Measurements from ENCODE around the gene PAWR. TPM values are rescaled to one million over a fixed set of nuclear protein-coding genes. Genes with fewer than 3 reads are reported as not detected.

The PAWR gene
- total and polyA plus RNA-seq, 2 of the 13 experiments (the other 11 are each of a cell fraction or from before 2014, with no cell fraction given), result 29.1 to 36.1 TPM

DNA sequence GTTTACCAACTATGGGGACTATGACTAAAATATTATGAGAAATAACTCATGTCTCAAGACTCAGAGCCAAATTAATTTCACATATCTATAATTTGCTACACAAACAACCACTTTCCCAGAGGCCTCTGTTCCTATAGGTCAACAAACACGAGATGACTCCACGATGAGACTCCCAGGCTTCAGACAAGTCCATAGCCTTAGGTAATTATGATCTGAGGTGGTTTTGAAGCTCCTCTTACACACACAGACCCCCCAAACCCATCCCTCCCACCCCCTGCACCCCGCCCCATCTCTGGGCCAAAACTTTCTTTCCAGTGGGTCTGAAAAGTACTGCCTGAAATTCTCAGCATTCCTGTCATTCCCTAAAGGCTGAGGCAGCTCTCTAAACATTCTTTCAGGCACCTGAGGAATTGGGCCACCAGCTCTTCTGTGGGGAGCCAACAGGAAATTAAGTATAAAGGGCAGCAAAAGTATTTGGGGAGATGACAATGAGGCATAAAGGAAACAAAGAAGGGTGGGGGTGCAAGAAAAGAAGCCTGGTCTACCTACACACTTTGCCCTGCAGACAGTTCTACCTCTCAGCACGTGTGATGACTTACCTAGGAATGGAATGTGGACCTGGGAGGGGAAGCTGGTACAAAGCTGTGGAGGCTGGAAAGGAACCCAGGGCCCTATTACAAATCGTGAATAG, 143.6 kb downstream of the PAWR start (continued):
- TF ChIP-seq, protein P1, sequence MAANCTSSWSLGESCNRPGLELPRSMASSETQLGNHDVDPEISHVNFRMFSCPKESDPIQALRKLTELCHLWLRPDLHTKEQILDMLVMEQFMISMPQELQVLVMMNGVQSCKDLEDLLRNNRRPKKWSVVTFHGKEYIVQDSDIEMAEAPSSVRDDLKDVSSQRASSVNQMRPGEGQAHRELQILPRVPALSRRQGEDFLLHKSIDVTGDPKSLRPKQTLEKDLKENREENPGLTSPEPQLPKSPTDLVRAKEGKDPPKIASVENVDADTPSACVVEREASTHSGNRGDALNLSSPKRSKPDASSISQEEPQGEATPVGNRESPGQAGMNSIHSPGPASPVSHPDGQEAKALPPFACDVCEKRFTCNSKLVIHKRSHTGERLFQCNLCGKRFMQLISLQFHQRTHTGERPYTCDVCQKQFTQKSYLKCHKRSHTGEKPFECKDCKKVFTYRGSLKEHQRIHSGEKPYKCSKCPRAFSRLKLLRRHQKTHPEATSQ (CRISPR knock-in tag; IDR thresholded peaks at IDR 0.05; ENCODE audit: borderline replicate concordance), result no peak
- TF ChIP-seq NFIC (IDR thresholded peaks at IDR 0.05; ENCODE audit: low read length) (peak; percentile 53; the same call in 1 of the 2 replicates), MIER2 (CRISPR knock-in tag; IDR thresholded peaks at IDR 0.05) (no peak), MAFK (conservative IDR thresholded peaks at IDR 0.05 in 1 of 2, IDR thresholded peaks at IDR 0.05 in 1 of 2; ENCODE audit: low read length in 2 of 2) (peak in 1 of 2 experiments; percentile 20; a peak in 1 of 4 replicates), IKZF4 (CRISPR knock-in tag; IDR thresholded peaks at IDR 0.05; ENCODE audit: borderline replicate concordance, low read depth, not compliant biosample characterization) (no peak), FOXK1 (CRISPR knock-in tag; IDR thresholded peaks at IDR 0.05; ENCODE audit: borderline replicate concordance, low read depth) (no peak), NCOA2 (CRISPR knock-in tag; IDR thresholded peaks at IDR 0.05) (peak; percentile 69), IRF2 (CRISPR knock-in tag; IDR thresholded peaks at IDR 0.05) (no peak), SP2 (CRISPR knock-in tag; IDR thresholded peaks at IDR 0.05) (no peak), ZNF350 (CRISPR knock-in tag; IDR thresholded peaks at IDR 0.05; ENCODE audit: borderline replicate concordance, low read depth) (0 out of 2 replicates have a peak, but pooled peaks have one; percentile 30), SALL1 (CRISPR knock-in tag; IDR thresholded peaks at IDR 0.05) (peak; percentile 68), KLF15 (CRISPR knock-in tag; IDR thresholded peaks at IDR 0.05; ENCODE audit: borderline replicate concordance) (no peak), ZSCAN29 (CRISPR knock-in tag; conservative IDR thresholded peaks at IDR 0.05) (0 out of 2 replicates have a peak, but pooled peaks have one; percentile 6), CREB1 (IDR thresholded peaks at IDR 0.05) (no peak), CREB1 (CRISPR knock-in tag; IDR thresholded peaks at IDR 0.05) (0 out of 2 replicates have a peak, but pooled peaks have one; percentile 25), PHF8 (CRISPR knock-in tag; IDR thresholded peaks at IDR 0.05) (no peak), MAFG (CRISPR knock-in tag; IDR thresholded peaks at IDR 0.05) (no peak)
- TF ChIP-seq, protein P2, sequence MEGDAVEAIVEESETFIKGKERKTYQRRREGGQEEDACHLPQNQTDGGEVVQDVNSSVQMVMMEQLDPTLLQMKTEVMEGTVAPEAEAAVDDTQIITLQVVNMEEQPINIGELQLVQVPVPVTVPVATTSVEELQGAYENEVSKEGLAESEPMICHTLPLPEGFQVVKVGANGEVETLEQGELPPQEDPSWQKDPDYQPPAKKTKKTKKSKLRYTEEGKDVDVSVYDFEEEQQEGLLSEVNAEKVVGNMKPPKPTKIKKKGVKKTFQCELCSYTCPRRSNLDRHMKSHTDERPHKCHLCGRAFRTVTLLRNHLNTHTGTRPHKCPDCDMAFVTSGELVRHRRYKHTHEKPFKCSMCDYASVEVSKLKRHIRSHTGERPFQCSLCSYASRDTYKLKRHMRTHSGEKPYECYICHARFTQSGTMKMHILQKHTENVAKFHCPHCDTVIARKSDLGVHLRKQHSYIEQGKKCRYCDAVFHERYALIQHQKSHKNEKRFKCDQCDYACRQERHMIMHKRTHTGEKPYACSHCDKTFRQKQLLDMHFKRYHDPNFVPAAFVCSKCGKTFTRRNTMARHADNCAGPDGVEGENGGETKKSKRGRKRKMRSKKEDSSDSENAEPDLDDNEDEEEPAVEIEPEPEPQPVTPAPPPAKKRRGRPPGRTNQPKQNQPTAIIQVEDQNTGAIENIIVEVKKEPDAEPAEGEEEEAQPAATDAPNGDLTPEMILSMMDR (CRISPR knock-in tag; IDR thresholded peaks at IDR 0.05), result no peak
- TF ChIP-seq, protein P3, sequence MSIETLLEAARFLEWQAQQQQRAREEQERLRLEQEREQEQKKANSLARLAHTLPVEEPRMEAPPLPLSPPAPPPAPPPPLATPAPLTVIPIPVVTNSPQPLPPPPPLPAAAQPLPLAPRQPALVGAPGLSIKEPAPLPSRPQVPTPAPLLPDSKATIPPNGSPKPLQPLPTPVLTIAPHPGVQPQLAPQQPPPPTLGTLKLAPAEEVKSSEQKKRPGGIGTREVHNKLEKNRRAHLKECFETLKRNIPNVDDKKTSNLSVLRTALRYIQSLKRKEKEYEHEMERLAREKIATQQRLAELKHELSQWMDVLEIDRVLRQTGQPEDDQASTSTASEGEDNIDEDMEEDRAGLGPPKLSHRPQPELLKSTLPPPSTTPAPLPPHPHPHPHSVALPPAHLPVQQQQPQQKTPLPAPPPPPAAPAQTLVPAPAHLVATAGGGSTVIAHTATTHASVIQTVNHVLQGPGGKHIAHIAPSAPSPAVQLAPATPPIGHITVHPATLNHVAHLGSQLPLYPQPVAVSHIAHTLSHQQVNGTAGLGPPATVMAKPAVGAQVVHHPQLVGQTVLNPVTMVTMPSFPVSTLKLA (IDR thresholded peaks at IDR 0.05), result peak; percentile 8; the same call in 1 of the 2 replicates
- TF ChIP-seq, protein P4, sequence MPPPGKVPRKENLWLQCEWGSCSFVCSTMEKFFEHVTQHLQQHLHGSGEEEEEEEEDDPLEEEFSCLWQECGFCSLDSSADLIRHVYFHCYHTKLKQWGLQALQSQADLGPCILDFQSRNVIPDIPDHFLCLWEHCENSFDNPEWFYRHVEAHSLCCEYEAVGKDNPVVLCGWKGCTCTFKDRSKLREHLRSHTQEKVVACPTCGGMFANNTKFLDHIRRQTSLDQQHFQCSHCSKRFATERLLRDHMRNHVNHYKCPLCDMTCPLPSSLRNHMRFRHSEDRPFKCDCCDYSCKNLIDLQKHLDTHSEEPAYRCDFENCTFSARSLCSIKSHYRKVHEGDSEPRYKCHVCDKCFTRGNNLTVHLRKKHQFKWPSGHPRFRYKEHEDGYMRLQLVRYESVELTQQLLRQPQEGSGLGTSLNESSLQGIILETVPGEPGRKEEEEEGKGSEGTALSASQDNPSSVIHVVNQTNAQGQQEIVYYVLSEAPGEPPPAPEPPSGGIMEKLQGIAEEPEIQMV (CRISPR knock-in tag; IDR thresholded peaks at IDR 0.05; ENCODE audit: low read depth), result no peak
- TF ChIP-seq, protein P5, sequence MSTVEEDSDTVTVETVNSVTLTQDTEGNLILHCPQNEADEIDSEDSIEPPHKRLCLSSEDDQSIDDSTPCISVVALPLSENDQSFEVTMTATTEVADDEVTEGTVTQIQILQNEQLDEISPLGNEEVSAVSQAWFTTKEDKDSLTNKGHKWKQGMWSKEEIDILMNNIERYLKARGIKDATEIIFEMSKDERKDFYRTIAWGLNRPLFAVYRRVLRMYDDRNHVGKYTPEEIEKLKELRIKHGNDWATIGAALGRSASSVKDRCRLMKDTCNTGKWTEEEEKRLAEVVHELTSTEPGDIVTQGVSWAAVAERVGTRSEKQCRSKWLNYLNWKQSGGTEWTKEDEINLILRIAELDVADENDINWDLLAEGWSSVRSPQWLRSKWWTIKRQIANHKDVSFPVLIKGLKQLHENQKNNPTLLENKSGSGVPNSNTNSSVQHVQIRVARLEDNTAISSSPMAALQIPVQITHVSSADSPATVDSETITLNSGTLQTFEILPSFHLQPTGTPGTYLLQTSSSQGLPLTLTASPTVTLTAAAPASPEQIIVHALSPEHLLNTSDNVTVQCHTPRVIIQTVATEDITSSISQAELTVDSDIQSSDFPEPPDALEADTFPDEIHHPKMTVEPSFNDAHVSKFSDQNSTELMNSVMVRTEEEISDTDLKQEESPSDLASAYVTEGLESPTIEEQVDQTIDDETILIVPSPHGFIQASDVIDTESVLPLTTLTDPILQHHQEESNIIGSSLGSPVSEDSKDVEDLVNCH (CRISPR knock-in tag; IDR thresholded peaks at IDR 0.05), result no peak
